ENCODE results near the gene KANK4. TPM values are rescaled to one million over a fixed set of nuclear protein-coding genes. Genes with fewer than 3 reads are reported as not detected.

The KANK4 gene
- total and polyA plus RNA-seq, 2 of the 8 experiments (the other 6 are each of a cell fraction or from before 2014, with no cell fraction given) = 0.22 to 0.26 TPM

- H3K18ac ChIP-seq (ENCODE audit: extremely low read depth, low read length) = no peak overlapping the region
- ChIA-PET CTCF (ENCODE audit: partially characterized antibody) (interaction anchor here (0.7 to 1.7 kb wide), 4 partner anchors 45 to 106 kb away, joined by 3 to 6 read pairs (median 5); no protein-coding TSS in a partner anchor), POLR2A (ENCODE audit: partially characterized antibody) (interaction anchor here (0.9 to 1.0 kb wide), 3 partner anchors 69 to 99 kb away, joined by 3 to 6 read pairs (median 3); no protein-coding TSS in a partner anchor)
- no peak overlapping the region for H2AFZ ChIP-seq (ENCODE audit: low read length)
- no peak overlapping the region for H2BK120ac ChIP-seq (replicated peaks; ENCODE audit: low read depth, low read length)
- no peak overlapping the region for H2BK20ac ChIP-seq (ENCODE audit: low read length)
- no peak for TF ChIP-seq EZH2 (IDR thresholded peaks at IDR 0.05; ENCODE audit: low read depth, low read length, severe bottlenecking)
- TF ChIP-seq RNF2 (IDR thresholded peaks at IDR 0.05; ENCODE audit: borderline replicate concordance, low read depth, low read length, missing control alignments, poor library complexity, severe bottlenecking) = no peak
- no peak for TF ChIP-seq SUZ12 (IDR thresholded peaks at IDR 0.05; ENCODE audit: low read length)
- no peak for TF ChIP-seq RBBP5 (IDR thresholded peaks at IDR 0.05; ENCODE audit: borderline replicate concordance, low read depth, low read length)
- no peak for TF ChIP-seq SAP30 (IDR thresholded peaks at IDR 0.05; ENCODE audit: insufficient read depth, insufficient replicate concordance, low read length)
- TF ChIP-seq SP4 (IDR thresholded peaks at IDR 0.05; ENCODE audit: low read length) = no peak
- TF ChIP-seq MAFK (IDR thresholded peaks at IDR 0.05; ENCODE audit: low read depth, low read length) = no peak
- TF ChIP-seq CHD2 (IDR thresholded peaks at IDR 0.05; ENCODE audit: low read length) = no peak
- peaks cover 4 to 7% of the 10 kb centered on the region in 2 experiments; a peak in 1 of 4 replicates for H3K9me3 ChIP-seq (ENCODE audit: insufficient read depth in 2 of 2, low read depth in 1 of 2, low read length in 1 of 2)
- WGBS, 2 experiments (ENCODE audit: extremely low coverage in 1 of 2, insufficient coverage in 1 of 2, insufficient read length in 1 of 2, insufficient replicate concordance in 2 of 2, low coverage in 1 of 2, low lambda C conversion rate in 2 of 2, missing lambda C conversion rate in 1 of 2) = 93% methylated on average over 4 of the region's 4 CpGs; no CpG with 5 or more reads in 1 of the 2 experiments
- no peak overlapping the region for H3K14ac ChIP-seq (ENCODE audit: insufficient read length)
- peaks cover 0 to 37% (median 27%) of the 10 kb centered on the region in 4 experiments; a peak in 6 of 7 replicates for H3K27me3 ChIP-seq (replicated peaks in 1 of 4; ENCODE audit: control insufficient read depth in 3 of 4, extremely low read depth in 1 of 4, insufficient read depth in 3 of 4, low read length in 3 of 4)
- no peak overlapping the region for H3K27ac ChIP-seq (ENCODE audit: low read depth, low read length)
- H3K4me2 ChIP-seq (ENCODE audit: insufficient read depth in 1 of 2, low read depth in 2 of 2, low read length in 2 of 2) = no peak overlapping the region
- no peak overlapping the region for H3K23ac ChIP-seq (ENCODE audit: insufficient read length)
- FAIRE-seq (no peak), DNase-seq (ENCODE audit: low read depth in 1 of 2, low spot score in 2 of 2) (no peak)
- no peak overlapping the region for H2BK5ac ChIP-seq (ENCODE audit: low read depth, low read length)
- no peaks in the 10 kb centered on the region for H3K79me1 ChIP-seq (ENCODE audit: low read depth, low read length)
- no peak overlapping the region for H4K91ac ChIP-seq (replicated peaks; ENCODE audit: insufficient read length, low read length)
- no peak overlapping the region for H3K4ac ChIP-seq (replicated peaks; ENCODE audit: insufficient read length, low read depth, low read length)
- H2BK12ac ChIP-seq (ENCODE audit: low read depth, low read length) = no peak overlapping the region
- no peak overlapping the region for H3K9ac ChIP-seq (replicated peaks in 1 of 4; ENCODE audit: extremely low read depth in 1 of 4, low read depth in 3 of 4, low read length in 3 of 4)
- no peak overlapping the region for H4K5ac ChIP-seq (ENCODE audit: insufficient read length, low read depth, low read length)
- H3K56ac ChIP-seq (replicated peaks; ENCODE audit: insufficient read length, low read depth, low read length) = no peak overlapping the region
- no peaks in the 10 kb centered on the region for H3K23me2 ChIP-seq (ENCODE audit: low read depth, low read length)
- peaks cover 7 to 21% (median 16%) of the 10 kb centered on the region in 4 experiments for H3K4me1 ChIP-seq (replicated peaks in 1 of 4; ENCODE audit: control insufficient read depth in 3 of 4, insufficient read depth in 4 of 4, low read length in 3 of 4)
- H2BK15ac ChIP-seq (ENCODE audit: low read length) = no peak overlapping the region
- H2AK5ac ChIP-seq (ENCODE audit: low read depth, low read length) = no peak overlapping the region
- H3K4me3 ChIP-seq (ENCODE audit: extremely low read depth in 1 of 4, insufficient read depth in 2 of 4, low read depth in 3 of 4, low read length in 4 of 4) = no peak overlapping the region
- no peak overlapping the region for H4K8ac ChIP-seq (ENCODE audit: extremely low read depth, insufficient read depth, low read length)
- no peaks in the 10 kb centered on the region for H3K79me2 ChIP-seq (ENCODE audit: control insufficient read depth in 1 of 2, insufficient read depth in 2 of 2, low read length in 2 of 2)
- H3K36me3 ChIP-seq (ENCODE audit: control insufficient read depth in 2 of 4, insufficient read depth in 4 of 4, low read length in 3 of 4) = no peaks in the 10 kb centered on the region
- H4K20me1 ChIP-seq (replicated peaks in 1 of 2; ENCODE audit: control insufficient read depth in 1 of 2, insufficient read depth in 2 of 2, low read length in 2 of 2) = no peaks in the 10 kb centered on the region
Observed at GRCh38 chr1:62281922-62282555, 37.2 kb downstream of the KANK4 start.

All from H1 (cell line).